MM.1S (cell line): ENCODE results near the gene MMS22L.

Source experiments
- CTCF ChIP-seq: fragments of 300-600 bp; sonication (generic); IDR thresholded peaks from 2 replicates; pipeline ENCODE4 v1.5.1; 2016; ENCODE audit warnings: antibody characterized with exemption, low read length, mixed read lengths
- EZH2 ChIP-seq: fragments of 300-600 bp; sonication (generic); optimal IDR thresholded peaks from 2 replicates; pipeline ENCODE3; 2017; ENCODE audit warnings: low read depth, mild to moderate bottlenecking, antibody characterized with exemption, low read length, mixed read lengths

DNA sequence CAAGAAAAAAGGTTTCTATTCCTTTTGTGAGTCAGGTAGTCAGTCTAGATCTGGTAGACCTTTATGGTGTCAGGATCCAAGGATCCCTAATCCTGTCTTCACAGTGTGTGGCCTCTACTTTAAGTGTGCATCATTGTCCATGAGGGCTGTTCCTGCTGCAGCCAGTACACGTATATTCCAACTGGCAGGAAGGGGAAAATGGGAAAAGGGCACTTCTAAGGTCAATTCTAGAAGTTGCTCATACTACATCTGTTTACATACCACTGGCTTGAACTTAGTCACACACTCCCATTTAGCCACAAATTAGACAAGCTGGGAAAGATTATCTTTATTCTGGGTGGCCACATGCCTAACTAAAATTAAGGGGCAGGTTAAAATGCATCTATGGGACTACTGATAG lies 9.7 kb upstream of the MMS22L start:
- TF ChIP-seq CTCF (no peak), EZH2 (no peak)
